ENCODE data around the gene RNF214.
"Not testable (repeated sequence)": the region's sequence is repeated elsewhere in the genome, so short reads cannot be mapped to it uniquely, and the experiment has no call there.

The RNF214 gene

GRCh38 chr11:117318738-117319137, 86.3 kb downstream of the RNF214 start:
- peaks cover 11% of the 10 kb centered on the region for H3K4me1 Mint-ChIP-seq
- no peak overlapping the region for H3K27ac Mint-ChIP-seq
- H3K36me3 Mint-ChIP-seq = no peaks in the 10 kb centered on the region
- H3K9me3 Mint-ChIP-seq = no peaks in the 10 kb centered on the region
- no peak overlapping the region for H3K4me3 Mint-ChIP-seq
- peaks cover 23% of the 10 kb centered on the region for H3K27me3 Mint-ChIP-seq

DNA sequence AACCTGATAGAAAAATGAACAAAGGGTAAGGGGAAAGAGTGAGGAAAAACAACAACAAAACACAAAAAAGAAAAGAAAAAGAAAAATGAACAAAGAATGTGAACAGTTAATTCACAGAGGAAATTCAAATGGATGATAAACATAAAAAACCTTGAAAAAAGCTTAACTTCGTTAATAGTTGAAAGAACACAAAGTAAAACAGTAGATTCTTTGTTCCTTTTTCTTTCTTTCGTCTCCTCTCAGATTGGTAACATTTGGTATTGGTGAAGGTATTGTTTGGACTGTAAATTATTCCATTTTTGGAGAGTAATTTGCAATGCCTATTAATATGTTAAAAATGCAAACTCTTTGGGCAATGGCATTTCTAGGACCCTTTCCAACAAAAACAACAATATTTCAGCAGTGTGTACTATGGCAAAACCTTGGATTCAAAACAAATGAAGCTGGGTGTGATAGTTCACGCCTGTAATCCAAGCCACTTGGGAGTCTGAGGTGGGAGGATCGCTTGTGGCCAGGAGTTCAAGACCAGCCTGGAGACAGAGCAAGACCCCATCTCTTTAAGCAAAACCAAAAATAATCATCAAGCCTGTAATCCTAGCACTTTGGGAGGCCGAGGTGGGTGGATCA, 86.9 kb downstream of the RNF214 start:
- no peaks in the 10 kb centered on the region for H3K36me3 Mint-ChIP-seq
- peaks cover 11% of the 10 kb centered on the region for H3K4me1 Mint-ChIP-seq
- H3K27me3 Mint-ChIP-seq = peaks cover 20% of the 10 kb centered on the region
- no peak overlapping the region for H3K4me3 Mint-ChIP-seq
- no peak overlapping the region for H3K27ac Mint-ChIP-seq
- H3K9me3 Mint-ChIP-seq = no peaks in the 10 kb centered on the region

- not testable (repeated sequence) for H3K9me3 Mint-ChIP-seq, H3K27ac Mint-ChIP-seq, H3K36me3 Mint-ChIP-seq, H3K4me3 Mint-ChIP-seq, H3K27me3 Mint-ChIP-seq
- peaks cover 12% of the 10 kb centered on the region for H3K4me1 Mint-ChIP-seq
These were observed 94.7 kb downstream of the RNF214 start for GRCh38 chr11:117327255-117327566.

DNA sequence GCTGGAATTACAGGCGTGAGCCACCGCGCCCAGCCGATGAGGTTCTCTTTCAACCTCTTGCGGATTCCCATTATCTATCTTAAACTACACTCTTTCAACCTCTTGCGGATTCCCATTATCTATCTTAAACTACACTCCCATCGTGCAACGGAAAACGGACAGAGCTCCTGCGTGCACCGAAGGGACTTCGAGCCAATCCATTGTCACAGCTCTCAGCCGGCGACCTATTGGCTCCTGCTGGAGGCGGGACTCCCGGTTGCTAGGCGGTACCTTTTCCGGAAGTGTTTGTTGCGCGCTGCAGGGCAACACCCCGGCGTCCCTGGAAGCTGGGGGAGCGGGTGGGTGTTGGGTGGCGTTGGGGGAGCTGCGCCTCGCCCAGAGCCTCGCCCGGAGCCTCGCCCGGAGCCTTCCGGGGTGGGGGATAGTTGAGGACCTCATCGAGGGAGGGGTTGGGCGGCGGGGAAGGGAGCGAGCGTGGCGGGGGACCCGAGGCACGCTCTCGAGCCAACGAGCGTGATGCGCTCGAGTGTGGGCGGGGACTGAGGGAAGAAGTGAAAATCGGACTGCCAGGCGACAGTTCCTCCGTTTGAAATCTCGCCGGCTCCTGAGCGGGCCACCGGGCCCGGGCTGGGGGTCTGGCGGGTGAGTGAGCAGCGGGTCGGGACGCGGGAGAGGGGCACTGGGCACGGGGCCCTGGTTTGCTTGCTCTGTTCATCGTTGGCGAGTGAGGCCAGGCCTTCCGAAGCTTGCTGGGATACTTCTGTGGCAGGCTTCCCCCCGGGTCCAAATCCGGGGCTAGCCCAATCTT, 95.3 kb downstream of the RNF214 start, which contains the start of gene CEP164:
Gene CEP164, plus strand, starts transcription at position 288 of the 808 bp plus-strand sequence. CDS start 10,733 bp downstream, outside the sequence.
- Mint-ChIP-seq H3K4me3 (peak within 1 kb of the TSS; percentile 63), H3K27ac (peak within 1 kb of the TSS; percentile 66), H3K36me3 (peaks cover 2% of the 10 kb centered on the region)

GRCh38 chr11:117328375-117329010, 96.0 kb downstream of the RNF214 start:
- Mint-ChIP-seq H3K27ac (no peak overlapping the region), H3K9me3 (no peaks in the 10 kb centered on the region), H3K4me1 (peaks cover 12% of the 10 kb centered on the region), H3K36me3 (peaks cover 2% of the 10 kb centered on the region), H3K4me3 (no peak overlapping the region), H3K27me3 (no peaks in the 10 kb centered on the region)

More for the DNA sequence above, 95.3 kb downstream of the RNF214 start, which contains the start of gene CEP164:
- Mint-ChIP-seq H3K4me1 (peaks cover 12% of the 10 kb centered on the region), H3K9me3 (no peaks in the 10 kb centered on the region), H3K27me3 (peaks cover 1% of the 10 kb centered on the region)

- Mint-ChIP-seq H3K4me1 (peaks cover 12% of the 10 kb centered on the region), H3K4me3 (no peak overlapping the region), H3K27ac (no peak overlapping the region), H3K9me3 (no peaks in the 10 kb centered on the region), H3K27me3 (no peaks in the 10 kb centered on the region), H3K36me3 (peaks cover 10% of the 10 kb centered on the region)
These were observed 100.4 kb downstream of the RNF214 start for GRCh38 chr11:117332843-117333242.

- peaks cover 12% of the 10 kb centered on the region for H3K36me3 Mint-ChIP-seq
These were observed 101.4 kb downstream of the RNF214 start for GRCh38 chr11:117333917-117334316.

DNA sequence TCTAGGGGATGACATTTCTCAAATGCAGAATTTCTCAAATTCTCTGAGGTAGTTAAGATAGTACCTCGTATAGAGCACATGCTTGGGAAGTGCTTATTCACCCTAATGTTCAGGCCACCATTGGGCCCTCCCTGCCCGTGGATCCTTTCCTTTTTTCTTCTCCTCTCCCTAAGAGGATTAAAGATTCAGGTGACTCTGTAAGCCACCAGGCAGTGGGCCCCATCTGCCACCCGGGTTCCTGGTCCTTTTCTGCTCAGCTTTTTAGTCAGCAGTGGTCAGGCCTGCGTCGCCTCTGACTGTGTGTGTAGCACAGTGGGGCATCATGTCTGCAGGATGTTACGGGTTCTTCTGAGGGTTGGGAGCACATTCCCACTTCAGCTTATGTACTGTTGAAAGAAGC, 102.4 kb downstream of the RNF214 start:
- no peaks in the 10 kb centered on the region for H3K27me3 Mint-ChIP-seq
- H3K27ac Mint-ChIP-seq = no peak overlapping the region
- H3K36me3 Mint-ChIP-seq = peaks cover 14% of the 10 kb centered on the region
- H3K4me1 Mint-ChIP-seq = peaks cover 11% of the 10 kb centered on the region
- H3K4me3 Mint-ChIP-seq = no peak overlapping the region
- no peaks in the 10 kb centered on the region for H3K9me3 Mint-ChIP-seq

More at GRCh38 chr11:117333917-117334316, 101.4 kb downstream of the RNF214 start:
- H3K4me3 Mint-ChIP-seq = no peak overlapping the region
- no peak overlapping the region for H3K27ac Mint-ChIP-seq
- H3K4me1 Mint-ChIP-seq = peaks cover 12% of the 10 kb centered on the region
- H3K9me3 Mint-ChIP-seq = no peaks in the 10 kb centered on the region
- H3K27me3 Mint-ChIP-seq = no peaks in the 10 kb centered on the region

- peaks cover 7% of the 10 kb centered on the region for H3K4me1 Mint-ChIP-seq
- H3K9me3 Mint-ChIP-seq = no peaks in the 10 kb centered on the region
- no peak overlapping the region for H3K27ac Mint-ChIP-seq
- H3K27me3 Mint-ChIP-seq = no peaks in the 10 kb centered on the region
- peaks cover 14% of the 10 kb centered on the region for H3K36me3 Mint-ChIP-seq
- H3K4me3 Mint-ChIP-seq = no peak overlapping the region
These were observed 102.9 kb downstream of the RNF214 start for GRCh38 chr11:117335399-117335798.

Measured in activated naive CD4-positive, alpha-beta T cell treated with anti-CD3 and anti-CD28 coated beads, Interleukin-2, amount 50 U/mL, for 24 hours (primary cell).